IMR-90 (cell line): ENCODE data around the gene RNF144A. TPM values are rescaled to one million over a fixed set of nuclear protein-coding genes. Genes with fewer than 3 reads are reported as not detected.

Source experiments
- ATAC-seq: fragments of 200-7000 bp; cut with Tn5 transposase; 2 replicates; pipeline ENCODE4 v1.9.1; 2020; ENCODE audit warnings: low read depth, mild to moderate bottlenecking, moderate library complexity
- BruUV-seq: library from RNA; stranded (reverse); fragments of 400-500 nt; replicated peaks from 2 replicates; lab custom pipeline; 2021; lab: Mats Ljungman, UMichigan
- CTCF ChIA-PET: fragments of 300-600 bp; formaldehyde crosslinking; extraction: SDS; loops from one replicate; lab custom pipeline; 2021; ENCODE audit warnings: antibody characterized with exemption; lab: Yijun Ruan, JAX
- POLR2A ChIA-PET: fragments of 300-600 bp; sonication (Branson Sonifier 250); formaldehyde crosslinking; loops from one replicate; lab custom pipeline; 2022; ENCODE audit warnings: antibody characterized with exemption; ENCODE audit not compliant: unreplicated experiment; lab: Charles Lee
- DNase-seq: peaks from one replicate; pipeline ENCODE4 v3.0.0; 2013
- H2AFZ ChIP-seq: replicated peaks from 2 replicates; pipeline ENCODE3; 2013; ENCODE audit warnings: low read length, mild to moderate bottlenecking; ENCODE audit not compliant: poor library complexity
- H2AK5ac ChIP-seq: 2 replicates; pipeline ENCODE4 v1.6.1; 2013; ENCODE audit warnings: low read depth, low read length, inconsistent platforms
- H2AK9ac ChIP-seq: replicated peaks from 2 replicates; pipeline ENCODE3; 2013; ENCODE audit warnings: mild to moderate bottlenecking, low read depth, low read length, moderate library complexity; ENCODE audit not compliant: poor library complexity
- H2BK120ac ChIP-seq: 2 replicates; pipeline ENCODE4 v1.6.1; 2013; ENCODE audit warnings: low read depth, low read length, inconsistent platforms
- H2BK15ac ChIP-seq: 3 replicates; pipeline ENCODE4 v1.6.1; 2013; ENCODE audit warnings: low read depth, low read length, inconsistent platforms
- H2BK20ac ChIP-seq: 2 replicates; pipeline ENCODE4 v1.6.1; 2013; ENCODE audit warnings: low read depth, mild to moderate bottlenecking, inconsistent platforms, low read length, moderate library complexity
- H2BK5ac ChIP-seq: 2 replicates; pipeline ENCODE4 v1.6.1; 2013; ENCODE audit warnings: mild to moderate bottlenecking, low read depth, low read length, inconsistent platforms; ENCODE audit not compliant: poor library complexity, severe bottlenecking
- H3K14ac ChIP-seq: replicated peaks from 2 replicates; pipeline ENCODE4 v1.6.1; 2013; ENCODE audit warnings: low read depth, low read length, inconsistent platforms
- H3K18ac ChIP-seq: 2 replicates; pipeline ENCODE4 v1.6.1; 2013; ENCODE audit warnings: low read depth, low read length, control low read depth
- H3K23ac ChIP-seq: 2 replicates; pipeline ENCODE4 v1.6.1; 2013; ENCODE audit warnings: low read depth, low read length, inconsistent platforms
- H3K27ac ChIP-seq: 2 replicates; pipeline ENCODE4 v1.5.1; 2013; ENCODE audit warnings: mild to moderate bottlenecking, control low read depth, low read length; ENCODE audit not compliant: insufficient read depth
- H3K27me3 ChIP-seq: 2 replicates; pipeline ENCODE4 v1.6.1; 2013; ENCODE audit warnings: low read length; ENCODE audit not compliant: control insufficient read depth, insufficient read depth
- H3K36me3 ChIP-seq: 2 replicates; pipeline ENCODE4 v1.6.1; 2013; ENCODE audit warnings: low read length, mixed read lengths; ENCODE audit not compliant: control insufficient read depth, insufficient read depth
- H3K4ac ChIP-seq: 2 replicates; pipeline ENCODE4 v1.6.1; 2013; ENCODE audit warnings: low read depth, low read length, inconsistent platforms
- H3K4me1 ChIP-seq: 2 replicates; pipeline ENCODE4 v1.6.1; 2013; ENCODE audit warnings: low read length, mixed read lengths; ENCODE audit not compliant: control insufficient read depth, insufficient read depth
- H3K4me2 ChIP-seq: 2 replicates; pipeline ENCODE4 v1.6.1; 2013; ENCODE audit warnings: low read depth, mild to moderate bottlenecking, control low read depth, low read length, moderate library complexity
- H3K4me3 ChIP-seq: 2 replicates; pipeline ENCODE4 v1.5.1; 2013; ENCODE audit warnings: low read depth, mild to moderate bottlenecking, control low read depth, low read length, moderate library complexity; ENCODE audit not compliant: insufficient read depth
- H3K56ac ChIP-seq: 2 replicates; pipeline ENCODE4 v1.6.1; 2013; ENCODE audit warnings: low read length, inconsistent platforms; ENCODE audit not compliant: insufficient read depth; ENCODE audit errors: extremely low read depth
- H3K79me1 ChIP-seq, 2 experiments: 2 replicates each; pipeline ENCODE4 v1.6.1; 2013; ENCODE audit warnings: low read length in 2 of 2, inconsistent platforms in 1 of 2, low read depth in 1 of 2
- H3K9ac ChIP-seq: 2 replicates; pipeline ENCODE4 v1.6.1; 2013; ENCODE audit warnings: low read depth, low read length, control low read depth
- H3K9me1 ChIP-seq: 2 replicates; pipeline ENCODE4 v1.6.1; 2013; ENCODE audit warnings: low read length, inconsistent platforms; ENCODE audit not compliant: insufficient read depth
- H3K9me3 ChIP-seq: 2 replicates; pipeline ENCODE4 v1.6.1; 2013; ENCODE audit warnings: low read length; ENCODE audit not compliant: control insufficient read depth, insufficient read depth
- H4K20me1 ChIP-seq: 2 replicates; pipeline ENCODE4 v1.6.1; 2013; ENCODE audit warnings: low read length, inconsistent platforms; ENCODE audit not compliant: insufficient read depth
- H4K5ac ChIP-seq: 2 replicates; pipeline ENCODE4 v1.6.1; 2013; ENCODE audit warnings: mild to moderate bottlenecking, low read depth, low read length, control low read depth
- H4K8ac ChIP-seq, 2 experiments: 2 replicates each; pipeline ENCODE4 v1.6.1; 2013; ENCODE audit warnings: low read depth in 2 of 2, low read length in 2 of 2, control low read depth in 1 of 2, inconsistent platforms in 1 of 2
- H4K91ac ChIP-seq: 2 replicates; pipeline ENCODE4 v1.6.1; 2013; ENCODE audit warnings: low read depth, low read length, inconsistent platforms; ENCODE audit not compliant: insufficient read depth
- CEBPB ChIP-seq: IDR thresholded peaks from 2 replicates; pipeline ENCODE4 v1.6.1; 2012; ENCODE audit warnings: low read depth, low read length, improper control_type of control experiment
- CHD1 ChIP-seq: IDR thresholded peaks from 2 replicates; pipeline ENCODE4 v1.6.1; 2012; ENCODE audit warnings: low read depth, low read length, improper control_type of control experiment
- CTCF ChIP-seq: conservative IDR thresholded peaks from 2 replicates; pipeline ENCODE4 v1.5.1; 2012; ENCODE audit warnings: mild to moderate bottlenecking, low read depth, low read length, improper control_type of control experiment
- FOS ChIP-seq: fragments of 150-350 bp; IDR thresholded peaks from 2 replicates; pipeline ENCODE4 v1.6.1; 2016; ENCODE audit warnings: low read depth, low read length
- MAZ ChIP-seq: IDR thresholded peaks from 2 replicates; pipeline ENCODE4 v1.6.1; 2012; ENCODE audit warnings: low read depth, mild to moderate bottlenecking, low read length, improper control_type of control experiment, moderate library complexity, borderline replicate concordance
- MXI1 ChIP-seq: IDR thresholded peaks from 2 replicates; pipeline ENCODE4 v1.6.1; 2012; ENCODE audit warnings: low read depth, mild to moderate bottlenecking, low read length, moderate library complexity, borderline replicate concordance
- NFE2L2 ChIP-seq: fragments of 150-350 bp; IDR thresholded peaks from 2 replicates; pipeline ENCODE4 v1.6.1; 2016; ENCODE audit warnings: low read depth, mild to moderate bottlenecking, low read length
- RAD21 ChIP-seq: IDR thresholded peaks from 2 replicates; pipeline ENCODE4 v1.6.1; 2012; ENCODE audit warnings: low read length, improper control_type of control experiment
- SMC3 ChIP-seq: fragments of 150-350 bp; IDR thresholded peaks from 2 replicates; pipeline ENCODE4 v1.6.1; 2016; ENCODE audit warnings: low read depth, mild to moderate bottlenecking, antibody characterized with exemption, low read length, moderate library complexity
- WGBS, 2 experiments: methylation state at CpG; one replicate each; pipeline versions ENCODE4 v1.1.5 to v1.1.7; 2013; ENCODE audit warnings: missing lambda C conversion rate in 2 of 2; ENCODE audit not compliant: insufficient read length in 1 of 2; ENCODE audit errors: extremely low coverage in 2 of 2; 5-methylcytosine and 5-hydroxymethylcytosine counted together
- dilution Hi-C: fragments of 300-500 bp; cut with HindIII; formaldehyde crosslinking; loops from one replicate; pipeline ENCODE4 v1.14.3; 2018; ENCODE audit warnings: low sequenced_read_pairs; ENCODE audit not compliant: unreplicated experiment
- in situ Hi-C: fragments of 300-500 bp; cut with MboI; formaldehyde crosslinking; loops from 3 replicates; pipeline ENCODE4 v1.14.3; 2019; ENCODE audit warnings: low sequenced_read_pairs, inconsistent platforms, mixed read lengths
- intact Hi-C: fragments of 100-400 bp; cut with micrococcal nuclease; formaldehyde crosslinking; loops from 2 replicates; pipeline ENCODE4 v1.10.0; 2022
- polyA plus RNA-seq, 3 experiments: library from polyadenylated mRNA; depleted of rRNA; stranded (reverse); fragments of >200 nt; gene quantifications; 2 replicates each; pipeline ENCODE4 v1.2.3, GENCODE V29; 2012; ENCODE audit warnings: low replicate concordance in 1 of 3
- total RNA-seq: library from RNA; depleted of rRNA; stranded (reverse); fragments of >200 nt; gene quantifications from 2 replicates; pipeline ENCODE4 v1.2.3, GENCODE V29; 2012
- TF ChIP-seq, protein P1 (sequence below): fragments of 150-350 bp; IDR thresholded peaks from 2 replicates; pipeline ENCODE4 v1.6.1; 2017; ENCODE audit warnings: mild to moderate bottlenecking, antibody characterized with exemption, low read length, low read depth

Gene RNF144A
- total and polyA plus RNA-seq, 2 of the 4 experiments (the other 2 are of a cell fraction): 0.18 to 0.26 TPM

- no peaks in the 10 kb centered on the region for H3K9me3 ChIP-seq
- no peak overlapping the region for H2BK120ac ChIP-seq
- ATAC-seq: no peak
- H3K4ac ChIP-seq: no peak overlapping the region
- H3K4me2 ChIP-seq: no peak overlapping the region
- H3K27ac ChIP-seq: no peak overlapping the region
- H3K14ac ChIP-seq: no peak overlapping the region
- dilution Hi-C loops: no loop called here
- H4K20me1 ChIP-seq: no peaks in the 10 kb centered on the region
- no peak overlapping the region for H4K8ac ChIP-seq
- in situ Hi-C loops: no loop called here
- H3K18ac ChIP-seq: no peak overlapping the region
- H3K79me1 ChIP-seq: no peaks in the 10 kb centered on the region
- H2BK20ac ChIP-seq: no peak overlapping the region
- no peak overlapping the region for H3K56ac ChIP-seq
- BruUV-seq: no TSS peak
- H2BK15ac ChIP-seq: no peak overlapping the region
- no peaks in the 10 kb centered on the region for H3K4me1 ChIP-seq
- no peak for DNase-seq
- H3K9me1 ChIP-seq: no peaks in the 10 kb centered on the region; the same call in 1 of the 2 replicates
- WGBS, 2 experiments: no CpG with 5 or more reads among the region's 7 CpGs
- no peak overlapping the region for H3K4me3 ChIP-seq
- no peak overlapping the region for H2AK5ac ChIP-seq
- no peak overlapping the region for H2AFZ ChIP-seq
- POLR2A ChIA-PET: no interaction called here
- no peaks in the 10 kb centered on the region for H3K36me3 ChIP-seq
- no peak overlapping the region for H3K23ac ChIP-seq
- no peak overlapping the region for H4K5ac ChIP-seq
- no peak overlapping the region for H2BK5ac ChIP-seq
- TF ChIP-seq MAZ (no peak), CEBPB (no peak), FOS (no peak), CTCF (no peak), NFE2L2 (no peak), SMC3 (no peak), MXI1 (no peak), CHD1 (no peak), RAD21 (no peak)
- TF ChIP-seq, protein P1, sequence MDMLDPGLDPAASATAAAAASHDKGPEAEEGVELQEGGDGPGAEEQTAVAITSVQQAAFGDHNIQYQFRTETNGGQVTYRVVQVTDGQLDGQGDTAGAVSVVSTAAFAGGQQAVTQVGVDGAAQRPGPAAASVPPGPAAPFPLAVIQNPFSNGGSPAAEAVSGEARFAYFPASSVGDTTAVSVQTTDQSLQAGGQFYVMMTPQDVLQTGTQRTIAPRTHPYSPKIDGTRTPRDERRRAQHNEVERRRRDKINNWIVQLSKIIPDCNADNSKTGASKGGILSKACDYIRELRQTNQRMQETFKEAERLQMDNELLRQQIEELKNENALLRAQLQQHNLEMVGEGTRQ: no peak
- no peaks in the 10 kb centered on the region for H3K27me3 ChIP-seq
- no peak overlapping the region for H4K91ac ChIP-seq
- H3K9ac ChIP-seq: no peak overlapping the region
- CTCF ChIA-PET: no interaction called here
- intact Hi-C loops: loop anchor here (5.0 kb wide), 1 partner anchor 124 kb away; the partner anchor contains the start of gene RNF144A
- no peak overlapping the region for H2AK9ac ChIP-seq
These were observed 124.2 kb downstream of the RNF144A start for GRCh38 chr2:7041421-7041820.
